ENCODE data around the gene CPXM2. TPM values are rescaled to one million over a fixed set of nuclear protein-coding genes. Genes with fewer than 3 reads are reported as not detected.

The CPXM2 gene
- polyA plus RNA-seq, 4 donors, result 1.9 to 5.8 (median 5.3) TPM

GRCh38 chr10:123906296-123906695 lies 14.7 kb upstream of the CPXM2 start:
- no peak for DNase-seq (ENCODE audit: low read depth in 4 of 4, low spot score in 3 of 4)

GRCh38 chr10:123904834-123905409 lies 13.3 kb upstream of the CPXM2 start:
- DNase-seq (ENCODE audit: low read depth in 4 of 4, low spot score in 3 of 4), result no peak

- no peak for DNase-seq (ENCODE audit: low read depth in 4 of 4, low spot score in 3 of 4)
Observed at GRCh38 chr10:123903621-123904020, 12.0 kb upstream of the CPXM2 start.

- DNase-seq (ENCODE audit: low read depth in 4 of 4, low spot score in 3 of 4), result no peak
Observed at GRCh38 chr10:123901621-123902020, 10.0 kb upstream of the CPXM2 start.

- no peak for DNase-seq (ENCODE audit: low read depth in 4 of 4, low spot score in 3 of 4)
Observed at GRCh38 chr10:123897146-123897545, 5.5 kb upstream of the CPXM2 start.

- no peak for DNase-seq (ENCODE audit: low read depth in 4 of 4, low spot score in 3 of 4)
Observed at GRCh38 chr10:123896246-123896927, 4.8 kb upstream of the CPXM2 start.

GRCh38 chr10:123893651-123894050 lies 2.0 kb upstream of the CPXM2 start:
- DNase-seq (ENCODE audit: low read depth in 4 of 4, low spot score in 3 of 4), result no peak

- no peak for DNase-seq (ENCODE audit: low read depth in 4 of 4, low spot score in 3 of 4)
Observed at GRCh38 chr10:123890756-123891143, 857 bp downstream of the CPXM2 start.

GRCh38 chr10:123890226-123890625 lies 1.4 kb downstream of the CPXM2 start:
- DNase-seq (ENCODE audit: low read depth in 4 of 4, low spot score in 3 of 4), result no peak

GRCh38 chr10:123889821-123890220 lies 1.8 kb downstream of the CPXM2 start:
- DNase-seq (ENCODE audit: low read depth in 4 of 4, low spot score in 3 of 4), result no peak

- DNase-seq (ENCODE audit: low read depth in 4 of 4, low spot score in 3 of 4), result no peak
Observed at GRCh38 chr10:123888751-123889150, 2.9 kb downstream of the CPXM2 start.

- no peak for DNase-seq (ENCODE audit: low read depth in 4 of 4, low spot score in 3 of 4)
Observed at GRCh38 chr10:123888256-123888655, 3.4 kb downstream of the CPXM2 start.

GRCh38 chr10:123886292-123886691 lies 5.3 kb downstream of the CPXM2 start:
- no peak for DNase-seq (ENCODE audit: low read depth in 4 of 4, low spot score in 3 of 4)

- no peak for DNase-seq (ENCODE audit: low read depth in 4 of 4, low spot score in 3 of 4)
Observed at GRCh38 chr10:123885406-123886170, 6.0 kb downstream of the CPXM2 start.

- no peak for DNase-seq (ENCODE audit: low read depth in 4 of 4, low spot score in 3 of 4)
Observed at GRCh38 chr10:123884907-123885381, 6.7 kb downstream of the CPXM2 start.

- no peak for DNase-seq (ENCODE audit: low read depth in 4 of 4, low spot score in 3 of 4)
Observed at GRCh38 chr10:123884351-123884906, 7.2 kb downstream of the CPXM2 start.

GRCh38 chr10:123883673-123884320 lies 7.8 kb downstream of the CPXM2 start:
- no peak for DNase-seq (ENCODE audit: low read depth in 4 of 4, low spot score in 3 of 4)

GRCh38 chr10:123882681-123883445 lies 8.7 kb downstream of the CPXM2 start:
- DNase-seq (ENCODE audit: low read depth in 4 of 4, low spot score in 3 of 4), result no peak

- DNase-seq (ENCODE audit: low read depth in 4 of 4, low spot score in 3 of 4), result no peak
Observed at GRCh38 chr10:123882177-123882576, 9.4 kb downstream of the CPXM2 start.

GRCh38 chr10:123879606-123880257 lies 11.9 kb downstream of the CPXM2 start:
- no peak for DNase-seq (ENCODE audit: low read depth in 4 of 4, low spot score in 3 of 4)
